ENCODE measurements around the gene ELMOD1.

DNA sequence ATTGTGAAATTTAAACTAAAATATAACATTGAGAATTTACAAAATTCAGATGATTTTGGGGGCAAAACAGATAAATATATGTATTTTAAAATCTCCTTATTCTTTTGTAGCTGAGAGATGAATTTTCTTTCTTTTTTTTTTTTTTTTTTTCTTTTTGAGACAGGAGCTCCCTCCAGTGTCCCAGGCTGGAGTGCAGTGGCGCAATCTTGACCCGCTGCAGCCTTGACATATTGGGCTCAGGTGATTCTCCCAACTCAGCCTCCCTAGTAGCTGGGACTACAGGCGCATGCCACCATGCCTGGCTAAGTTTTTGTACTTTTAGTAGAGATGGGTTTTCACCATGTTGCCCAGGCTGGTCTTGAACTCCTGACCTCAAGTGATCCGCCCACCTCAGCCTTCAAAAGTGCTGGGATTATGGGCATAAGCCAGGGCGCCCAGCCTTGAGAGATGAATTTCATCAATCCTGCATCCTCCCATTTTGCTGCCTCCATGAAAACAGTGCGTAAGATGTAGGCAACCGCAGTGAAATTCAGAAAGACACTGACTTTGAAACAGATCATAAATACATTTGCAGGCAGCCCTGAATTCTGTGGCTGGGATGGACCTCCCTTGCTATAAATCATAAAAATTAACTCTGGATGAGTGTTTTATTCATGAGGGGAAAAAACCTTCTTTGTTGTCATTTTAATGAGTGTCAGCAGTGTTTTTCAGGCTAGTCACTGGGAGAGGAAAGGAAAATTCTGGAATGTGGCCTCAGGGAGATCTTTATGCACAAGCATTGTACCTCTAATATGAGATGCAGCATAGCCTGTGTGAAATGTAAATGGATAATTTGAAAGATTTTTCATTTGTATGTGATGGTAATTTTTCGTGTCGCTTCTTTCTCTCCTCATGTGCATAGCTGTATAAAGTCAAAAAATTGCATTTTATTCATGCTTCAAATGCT, 14.4 kb downstream of the ELMOD1 start:
- TF ChIP-seq, protein P1, sequence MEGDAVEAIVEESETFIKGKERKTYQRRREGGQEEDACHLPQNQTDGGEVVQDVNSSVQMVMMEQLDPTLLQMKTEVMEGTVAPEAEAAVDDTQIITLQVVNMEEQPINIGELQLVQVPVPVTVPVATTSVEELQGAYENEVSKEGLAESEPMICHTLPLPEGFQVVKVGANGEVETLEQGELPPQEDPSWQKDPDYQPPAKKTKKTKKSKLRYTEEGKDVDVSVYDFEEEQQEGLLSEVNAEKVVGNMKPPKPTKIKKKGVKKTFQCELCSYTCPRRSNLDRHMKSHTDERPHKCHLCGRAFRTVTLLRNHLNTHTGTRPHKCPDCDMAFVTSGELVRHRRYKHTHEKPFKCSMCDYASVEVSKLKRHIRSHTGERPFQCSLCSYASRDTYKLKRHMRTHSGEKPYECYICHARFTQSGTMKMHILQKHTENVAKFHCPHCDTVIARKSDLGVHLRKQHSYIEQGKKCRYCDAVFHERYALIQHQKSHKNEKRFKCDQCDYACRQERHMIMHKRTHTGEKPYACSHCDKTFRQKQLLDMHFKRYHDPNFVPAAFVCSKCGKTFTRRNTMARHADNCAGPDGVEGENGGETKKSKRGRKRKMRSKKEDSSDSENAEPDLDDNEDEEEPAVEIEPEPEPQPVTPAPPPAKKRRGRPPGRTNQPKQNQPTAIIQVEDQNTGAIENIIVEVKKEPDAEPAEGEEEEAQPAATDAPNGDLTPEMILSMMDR (IDR thresholded peaks at IDR 0.05) = no peak
- TF ChIP-seq POLR2A (IDR thresholded peaks at IDR 0.05) = no peak
